AG09309 (cell line): Measurements from ENCODE around the gene ENO4.
A peak's percentile ranks its signal among the peaks of the same experiment; 100 is the strongest.

Experiments
- DNase-seq: peaks from one replicate; pipeline ENCODE4 v3.0.0-alpha.2; 2010; ENCODE audit warnings: low read depth
- H3K4me3 ChIP-seq: 2 replicates; pipeline ENCODE4 v1.5.1; 2011; ENCODE audit warnings: mild to moderate bottlenecking, low read depth, low read length, moderate library complexity; ENCODE audit not compliant: control insufficient read depth
- CTCF ChIP-seq: IDR thresholded peaks from 2 replicates; pipeline ENCODE4 v1.5.1; 2011; ENCODE audit warnings: mild to moderate bottlenecking, low read depth, low read length, inconsistent platforms; ENCODE audit not compliant: insufficient read depth, control insufficient read depth; ENCODE audit errors: missing control alignments

The ENO4 gene

GRCh38 chr10:116848944-116849247, 403 bp upstream of the ENO4 start:
- peak overlapping the region; percentile 83 for H3K4me3 ChIP-seq
- no peak for TF ChIP-seq CTCF
- no peak for DNase-seq

- no peak for DNase-seq
- TF ChIP-seq CTCF: no peak
- H3K4me3 ChIP-seq: peak overlapping the region; percentile 83
These were observed 836 bp downstream of the ENO4 start for GRCh38 chr10:116850058-116850611.

- no peak overlapping the region for H3K4me3 ChIP-seq
- no peak for TF ChIP-seq CTCF
- DNase-seq: no peak
These were observed 2.9 kb downstream of the ENO4 start for GRCh38 chr10:116852246-116852645.

GRCh38 chr10:116853287-116853686, 4.0 kb downstream of the ENO4 start:
- TF ChIP-seq CTCF: no peak
- no peak overlapping the region for H3K4me3 ChIP-seq
- DNase-seq: no peak

GRCh38 chr10:116853701-116854100, 4.4 kb downstream of the ENO4 start:
- H3K4me3 ChIP-seq: no peak overlapping the region
- DNase-seq: no peak
- no peak for TF ChIP-seq CTCF

GRCh38 chr10:116857156-116857555, 7.9 kb downstream of the ENO4 start:
- no peak for DNase-seq
- no peak overlapping the region for H3K4me3 ChIP-seq
- no peak for TF ChIP-seq CTCF

- H3K4me3 ChIP-seq: no peak overlapping the region
- no peak for DNase-seq
- TF ChIP-seq CTCF: no peak
These were observed 12.5 kb downstream of the ENO4 start for GRCh38 chr10:116861796-116862195.
